Thoracic aorta (tissue), 2 donors: ENCODE results near the gene PIGX. TPM values are rescaled to one million over a fixed set of nuclear protein-coding genes. Genes with fewer than 3 reads are reported as not detected.

Experiments used
- ATAC-seq: fragments of 150-250 bp; one replicate; pipeline ENCODE4 v1.8.0; 2017; ENCODE audit warnings: low read depth; ENCODE audit not compliant: insufficient number of reproducible peaks, low FRiP score
- DNase-seq: peaks from one replicate; pipeline ENCODE4 v3.0.0-alpha.2; 2020; ENCODE audit warnings: low spot score
- H3K27ac ChIP-seq, 2 donors: fragments of 200-600 bp; sonication (generic); 1 replicate in 1 of 2; 2 replicates in 1 of 2; pipeline ENCODE4 v1.5.1; 2016; ENCODE audit warnings: mild to moderate bottlenecking in 2 of 2, moderate library complexity in 2 of 2
- H3K27me3 ChIP-seq: fragments of 200-600 bp; sonication (generic); replicated peaks from 2 replicates; pipeline ENCODE4 v1.6.0; 2016; ENCODE audit warnings: mild to moderate bottlenecking; ENCODE audit not compliant: insufficient read depth
- H3K36me3 ChIP-seq: fragments of 200-600 bp; sonication (generic); one replicate; pipeline ENCODE4 v1.5.1; 2016
- H3K4me1 ChIP-seq, 2 donors: fragments of 200-600 bp; sonication (generic); 1 replicate in 1 of 2; 2 replicates in 1 of 2; pipeline versions ENCODE4 v1.5.1 to v1.6.0; 2016; ENCODE audit warnings: low read depth in 2 of 2, mild to moderate bottlenecking in 1 of 2; ENCODE audit not compliant: control insufficient read depth in 1 of 2
- H3K4me3 ChIP-seq: fragments of 200-600 bp; sonication (generic); 2 replicates; pipeline ENCODE4 v1.5.1; 2016; ENCODE audit warnings: mild to moderate bottlenecking
- H3K9me3 ChIP-seq: fragments of 200-600 bp; sonication (generic); 2 replicates; pipeline ENCODE4 v1.5.1; 2016
- CTCF ChIP-seq: fragments of 200-600 bp; sonication (generic); IDR thresholded peaks from one replicate; pipeline ENCODE4 v1.5.1; 2019; ENCODE audit warnings: antibody characterized with exemption
- total RNA-seq, 2 donors: library from RNA; depleted of rRNA; stranded (reverse); fragments of >200 nt; gene quantifications; one replicate each; pipeline versions ENCODE4 v1.1.0 to v1.2.3, GENCODE V29; 2016

The PIGX gene
- total RNA-seq: 10 to 100 TPM; 19.3 to 23.4 TPM

- TF ChIP-seq CTCF: peak; percentile 24
- Histone ChIP-seq H3K9me3 (no peaks in the 10 kb centered on the region), H3K36me3 (no peaks in the 10 kb centered on the region), H3K4me3 (peak within 1 kb of the TSS; percentile 93), H3K4me1 (peaks cover 9 to 20% of the 10 kb centered on the region in 2 donors), H3K27ac (peak within 1 kb of the TSS; percentile 73 to 79), H3K27me3 (no peaks in the 10 kb centered on the region)
- peak; percentile 91 for ATAC-seq
- peak; percentile 20 for DNase-seq
Observed at GRCh38 chr3:196711838-196712513, at the start of gene PIGX, which contains the start of gene CEP19. Gene PIGX (plus strand): TSS chr3:196712377. Gene CEP19 (minus strand): TSS chr3:196712250. CDS start chr3:196708657, 3,593 bp downstream.

- Histone ChIP-seq H3K27ac (no peak overlapping the region), H3K4me3 (no peak overlapping the region), H3K4me1 (no peaks in the 10 kb centered on the region), H3K36me3 (no peaks in the 10 kb centered on the region), H3K9me3 (no peaks in the 10 kb centered on the region), H3K27me3 (no peaks in the 10 kb centered on the region)
- no peak for TF ChIP-seq CTCF
- ATAC-seq: no peak
- no peak for DNase-seq
Observed at GRCh38 chr3:196662711-196663571, 49.2 kb upstream of the PIGX start.

GRCh38 chr3:196666001-196666867 is 45.9 kb upstream of the PIGX start:
- Histone ChIP-seq H3K36me3 (no peaks in the 10 kb centered on the region), H3K27me3 (no peaks in the 10 kb centered on the region), H3K4me1 (no peaks in the 10 kb centered on the region), H3K4me3 (no peak overlapping the region), H3K27ac (no peak overlapping the region), H3K9me3 (no peaks in the 10 kb centered on the region)
- no peak for TF ChIP-seq CTCF
- no peak for DNase-seq
- no peak for ATAC-seq

- no peaks in the 10 kb centered on the region for H3K4me1 ChIP-seq
- no peak for DNase-seq
- H3K9me3 ChIP-seq: no peaks in the 10 kb centered on the region
Observed at GRCh38 chr3:196667056-196667825, 44.9 kb upstream of the PIGX start.

More at GRCh38 chr3:196667056-196667825, 44.9 kb upstream of the PIGX start:
- H3K27me3 ChIP-seq: no peaks in the 10 kb centered on the region
- no peak overlapping the region for H3K4me3 ChIP-seq
- ATAC-seq: no peak
- H3K27ac ChIP-seq: no peak overlapping the region
- no peak for TF ChIP-seq CTCF
- no peaks in the 10 kb centered on the region for H3K36me3 ChIP-seq
